ENCODE results near the gene SF3B3. TPM values are rescaled to one million over a fixed set of nuclear protein-coding genes. Genes with fewer than 3 reads are reported as not detected.
A peak's percentile ranks its signal among the peaks of the same experiment; 100 is the strongest.

Gene SF3B3
- total RNA-seq, 1 experiment from 2014 or later: 475 TPM

- TF ChIP-seq E2F5 (CRISPR knock-in tag; IDR thresholded peaks at IDR 0.05): no peak
- TF ChIP-seq HMGA2 (CRISPR knock-in tag; IDR thresholded peaks at IDR 0.05): no peak
- no peak for TF ChIP-seq PRDM15 (CRISPR knock-in tag; IDR thresholded peaks at IDR 0.05)
- no peak for TF ChIP-seq ZNF121 (CRISPR knock-in tag; IDR thresholded peaks at IDR 0.05)
- TF ChIP-seq USF2 (CRISPR knock-in tag; IDR thresholded peaks at IDR 0.05): no peak
- no peak for TF ChIP-seq NFYB (CRISPR knock-in tag; conservative IDR thresholded peaks at IDR 0.05; ENCODE audit: low read depth)
- no peak for TF ChIP-seq ATF2 (CRISPR knock-in tag; IDR thresholded peaks at IDR 0.05; ENCODE audit: borderline replicate concordance, low read depth)
- no peak for TF ChIP-seq ZBTB43 (CRISPR knock-in tag; IDR thresholded peaks at IDR 0.05)
- peak; percentile 54; the same call in 1 of the 2 replicates for TF ChIP-seq ZNF671 (CRISPR knock-in tag; IDR thresholded peaks at IDR 0.05)
- TF ChIP-seq SOX15 (CRISPR knock-in tag; IDR thresholded peaks at IDR 0.05): no peak
- TF ChIP-seq TEAD1 (CRISPR knock-in tag; IDR thresholded peaks at IDR 0.05): no peak
- no peak for TF ChIP-seq CREB1 (CRISPR knock-in tag; IDR thresholded peaks at IDR 0.05)
- no peak for TF ChIP-seq ELF4 (CRISPR knock-in tag; IDR thresholded peaks at IDR 0.05; ENCODE audit: low read depth)
- TF ChIP-seq FOXP4 (CRISPR knock-in tag; IDR thresholded peaks at IDR 0.05): no peak
- no peak for TF ChIP-seq FOXJ3 (CRISPR knock-in tag; IDR thresholded peaks at IDR 0.05; ENCODE audit: borderline replicate concordance)
- TF ChIP-seq ERG (CRISPR knock-in tag; IDR thresholded peaks at IDR 0.05): peak; percentile 69; the same call in 1 of the 2 replicates
- no peak for TF ChIP-seq ZNF317 (CRISPR knock-in tag; IDR thresholded peaks at IDR 0.05; ENCODE audit: borderline replicate concordance, low read depth)
- no peak for TF ChIP-seq ZNF281 (CRISPR knock-in tag; IDR thresholded peaks at IDR 0.05)
- no peak for TF ChIP-seq OVOL2 (CRISPR knock-in tag; IDR thresholded peaks at IDR 0.05; ENCODE audit: borderline replicate concordance)
These were observed 58.8 kb downstream of the SF3B3 start (continued) for GRCh38 chr16:70582280-70582978.
